KMS-11 (cell line): ENCODE measurements around the gene FARS2.

ENCODE experiments used
- H2AFZ ChIP-seq: fragments of 200-600 bp; sonication (generic); 2 replicates; pipeline ENCODE4 v1.6.1; 2016; ENCODE audit warnings: antibody characterized with exemption, mixed run types, low read depth
- H3K27ac ChIP-seq: fragments of 200-600 bp; sonication (generic); 2 replicates; pipeline ENCODE4 v1.6.1; 2016; ENCODE audit warnings: mild to moderate bottlenecking, mixed run types
- H3K27me3 ChIP-seq: fragments of 200-600 bp; sonication (generic); 2 replicates; pipeline ENCODE4 v1.6.1; 2017; ENCODE audit warnings: mild to moderate bottlenecking, low read depth, mixed run types, moderate library complexity; ENCODE audit not compliant: insufficient read depth
- H3K36me3 ChIP-seq: fragments of 200-600 bp; sonication (generic); 2 replicates; pipeline ENCODE4 v1.6.1; 2017; ENCODE audit warnings: mild to moderate bottlenecking, mixed run types; ENCODE audit not compliant: insufficient read depth
- H3K4me1 ChIP-seq: fragments of 200-600 bp; sonication (generic); 2 replicates; pipeline ENCODE4 v1.6.1; 2016; ENCODE audit warnings: mild to moderate bottlenecking, low read depth, mixed run types; ENCODE audit not compliant: poor library complexity, severe bottlenecking
- H3K4me2 ChIP-seq: fragments of 200-600 bp; sonication (generic); 2 replicates; pipeline ENCODE4 v1.7.0; 2016; ENCODE audit warnings: mild to moderate bottlenecking, mixed run types
- H3K4me3 ChIP-seq: fragments of 200-600 bp; sonication (generic); IDR thresholded peaks from 2 replicates; pipeline ENCODE4 v1.6.1; 2017; ENCODE audit warnings: low read depth, low read length, mixed read lengths; ENCODE audit not compliant: insufficient read depth
- H3K79me2 ChIP-seq: fragments of 200-600 bp; sonication (generic); 2 replicates; pipeline ENCODE4 v1.6.1; 2016; ENCODE audit warnings: low read depth, mixed run types; ENCODE audit not compliant: insufficient read depth
- H3K9ac ChIP-seq: fragments of 200-600 bp; sonication (generic); 2 replicates; pipeline ENCODE4 v1.6.1; 2016; ENCODE audit warnings: mild to moderate bottlenecking, mixed run types
- H4K20me1 ChIP-seq: fragments of 200-600 bp; sonication (generic); 2 replicates; pipeline ENCODE4 v1.6.1; 2016; ENCODE audit warnings: mild to moderate bottlenecking, mixed run types; ENCODE audit not compliant: insufficient read depth
- TF ChIP-seq, protein P1 (sequence below): fragments of 200-600 bp; sonication (generic); conservative IDR thresholded peaks from 2 replicates; pipeline ENCODE4 v1.6.1; 2017; ENCODE audit warnings: low read depth, mild to moderate bottlenecking, antibody characterized with exemption, low read length, moderate library complexity, mixed read lengths

FARS2 gene

DNA sequence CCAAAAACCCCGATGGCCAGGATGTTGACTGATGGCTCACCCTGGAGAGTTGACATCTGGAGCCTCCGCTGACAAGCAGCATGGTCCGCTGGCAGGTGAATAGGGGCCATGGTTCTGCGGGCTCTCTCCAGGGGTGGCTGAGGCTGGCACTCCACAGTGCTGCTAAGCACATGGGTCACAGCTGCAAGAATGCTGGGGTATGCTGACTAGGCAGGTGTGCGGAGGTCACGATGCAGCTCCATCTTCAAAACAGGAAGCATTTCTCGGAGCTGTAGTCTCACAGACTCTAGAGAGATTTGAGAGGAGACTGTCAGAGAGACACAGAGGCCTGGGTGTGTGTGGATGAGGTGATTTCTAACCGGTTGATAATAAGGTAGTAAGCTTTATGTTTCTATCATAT, 403.9 kb downstream of the FARS2 start:
- H4K20me1 ChIP-seq = no peaks in the 10 kb centered on the region
- no peak overlapping the region for H3K4me2 ChIP-seq
- no peaks in the 10 kb centered on the region for H3K27me3 ChIP-seq
- no peak overlapping the region for H3K27ac ChIP-seq
- H3K9ac ChIP-seq = no peak overlapping the region
- H2AFZ ChIP-seq = no peak overlapping the region
- no peaks in the 10 kb centered on the region for H3K79me2 ChIP-seq
- H3K4me3 ChIP-seq = no peak overlapping the region
- H3K36me3 ChIP-seq = no peaks in the 10 kb centered on the region
- TF ChIP-seq, protein P1, sequence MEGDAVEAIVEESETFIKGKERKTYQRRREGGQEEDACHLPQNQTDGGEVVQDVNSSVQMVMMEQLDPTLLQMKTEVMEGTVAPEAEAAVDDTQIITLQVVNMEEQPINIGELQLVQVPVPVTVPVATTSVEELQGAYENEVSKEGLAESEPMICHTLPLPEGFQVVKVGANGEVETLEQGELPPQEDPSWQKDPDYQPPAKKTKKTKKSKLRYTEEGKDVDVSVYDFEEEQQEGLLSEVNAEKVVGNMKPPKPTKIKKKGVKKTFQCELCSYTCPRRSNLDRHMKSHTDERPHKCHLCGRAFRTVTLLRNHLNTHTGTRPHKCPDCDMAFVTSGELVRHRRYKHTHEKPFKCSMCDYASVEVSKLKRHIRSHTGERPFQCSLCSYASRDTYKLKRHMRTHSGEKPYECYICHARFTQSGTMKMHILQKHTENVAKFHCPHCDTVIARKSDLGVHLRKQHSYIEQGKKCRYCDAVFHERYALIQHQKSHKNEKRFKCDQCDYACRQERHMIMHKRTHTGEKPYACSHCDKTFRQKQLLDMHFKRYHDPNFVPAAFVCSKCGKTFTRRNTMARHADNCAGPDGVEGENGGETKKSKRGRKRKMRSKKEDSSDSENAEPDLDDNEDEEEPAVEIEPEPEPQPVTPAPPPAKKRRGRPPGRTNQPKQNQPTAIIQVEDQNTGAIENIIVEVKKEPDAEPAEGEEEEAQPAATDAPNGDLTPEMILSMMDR = no peak
- no peaks in the 10 kb centered on the region for H3K4me1 ChIP-seq

DNA sequence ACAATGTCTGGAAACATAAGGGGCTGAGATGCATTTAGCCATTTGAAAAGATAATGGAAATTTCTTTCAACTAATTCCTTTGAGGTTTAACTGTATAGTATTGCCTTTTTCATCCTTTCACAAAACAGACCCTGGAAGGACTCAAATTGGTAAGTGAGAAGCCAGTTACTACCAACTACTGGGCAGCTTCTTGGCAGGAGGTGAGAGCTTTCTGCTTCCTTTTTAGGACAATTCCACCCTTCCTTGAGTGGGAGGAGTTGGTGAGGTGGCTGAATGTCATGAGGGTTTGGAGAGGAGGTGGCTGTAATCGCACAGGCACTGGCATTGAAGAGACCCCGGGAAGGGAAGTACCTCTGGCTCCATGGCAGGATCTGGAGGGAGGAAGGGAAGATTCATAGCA, 404.4 kb downstream of the FARS2 start:
- no peak overlapping the region for H3K9ac ChIP-seq
- H3K4me1 ChIP-seq = no peaks in the 10 kb centered on the region
- H3K27me3 ChIP-seq = no peaks in the 10 kb centered on the region
- no peaks in the 10 kb centered on the region for H3K36me3 ChIP-seq
- H3K4me2 ChIP-seq = no peak overlapping the region
- TF ChIP-seq, protein P1 = no peak
- no peak overlapping the region for H3K4me3 ChIP-seq
- H2AFZ ChIP-seq = no peak overlapping the region
- H4K20me1 ChIP-seq = no peaks in the 10 kb centered on the region
- no peak overlapping the region for H3K27ac ChIP-seq
- H3K79me2 ChIP-seq = no peaks in the 10 kb centered on the region

DNA sequence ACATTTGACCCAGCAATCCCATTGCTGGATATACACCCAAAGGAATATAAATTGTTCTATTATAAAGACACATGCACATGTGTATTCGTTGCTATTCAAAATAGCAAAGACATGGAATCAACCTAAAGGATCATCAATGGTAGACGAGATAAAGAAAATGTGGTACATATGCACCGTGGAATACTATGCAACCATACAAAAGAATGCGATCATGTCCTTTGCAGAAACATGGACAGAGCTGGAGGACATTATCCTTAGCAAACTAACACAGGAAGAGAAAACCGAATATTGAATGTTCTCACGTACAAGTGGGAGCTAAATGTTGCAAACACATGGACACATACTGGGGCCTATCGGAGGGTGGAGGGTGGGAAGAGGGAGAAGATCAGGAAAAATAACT, 405.4 kb downstream of the FARS2 start:
- H3K79me2 ChIP-seq = no peaks in the 10 kb centered on the region
- no peak overlapping the region for H3K4me2 ChIP-seq
- no peaks in the 10 kb centered on the region for H3K36me3 ChIP-seq
- H3K27me3 ChIP-seq = no peaks in the 10 kb centered on the region
- no peak overlapping the region for H3K4me3 ChIP-seq
- H2AFZ ChIP-seq = no peak overlapping the region
- TF ChIP-seq, protein P1 = no peak
- no peak overlapping the region for H3K9ac ChIP-seq
- no peak overlapping the region for H3K27ac ChIP-seq
- no peaks in the 10 kb centered on the region for H3K4me1 ChIP-seq
- H4K20me1 ChIP-seq = no peaks in the 10 kb centered on the region

DNA sequence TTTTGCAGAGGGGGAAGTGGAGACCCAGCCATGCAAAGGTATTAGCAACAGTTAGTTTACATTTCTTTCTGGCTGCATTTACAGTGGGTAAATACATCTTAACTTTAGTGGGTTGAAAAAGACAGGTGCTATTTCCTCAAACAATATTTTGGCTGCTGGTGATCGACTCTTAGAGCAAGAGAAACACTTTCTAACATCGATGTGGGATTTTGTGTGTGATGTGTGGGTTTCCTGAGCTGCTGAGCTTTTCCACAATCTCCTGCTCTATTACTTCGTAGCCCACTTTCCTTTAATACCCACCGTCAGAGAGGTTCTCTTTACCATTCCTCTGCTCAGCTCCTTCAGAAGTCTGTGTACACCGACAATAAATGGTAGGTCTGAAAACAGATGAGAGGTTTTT, 406.4 kb downstream of the FARS2 start:
- TF ChIP-seq, protein P1 = no peak
- Histone ChIP-seq H2AFZ (no peak overlapping the region), H3K4me1 (no peaks in the 10 kb centered on the region), H3K4me2 (no peak overlapping the region), H3K27ac (no peak overlapping the region), H3K27me3 (no peaks in the 10 kb centered on the region), H3K79me2 (no peaks in the 10 kb centered on the region), H4K20me1 (no peaks in the 10 kb centered on the region), H3K4me3 (no peak overlapping the region), H3K36me3 (no peaks in the 10 kb centered on the region), H3K9ac (no peak overlapping the region)

DNA sequence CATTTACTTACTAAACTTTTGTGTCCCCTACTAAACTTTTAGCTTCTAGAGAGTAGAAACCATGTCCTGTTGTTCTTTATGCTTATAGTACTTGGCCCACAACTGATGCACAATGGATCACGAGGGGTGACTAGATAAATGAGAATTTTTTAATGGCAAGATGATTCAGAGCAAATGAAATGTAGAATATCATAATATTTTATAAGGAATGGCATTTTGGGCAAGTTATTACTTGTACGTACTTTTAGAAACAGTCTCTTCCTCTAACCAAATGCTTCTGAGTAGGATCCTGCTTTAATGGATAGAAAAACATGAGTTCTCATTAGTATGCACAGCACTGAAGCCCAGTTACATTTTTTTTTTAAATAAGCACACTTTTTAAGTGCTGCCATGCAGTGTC, 409.1 kb downstream of the FARS2 start:
- Histone ChIP-seq H3K27me3 (no peaks in the 10 kb centered on the region), H3K9ac (no peak overlapping the region), H2AFZ (no peak overlapping the region), H3K4me1 (no peaks in the 10 kb centered on the region), H3K27ac (no peak overlapping the region), H3K4me3 (no peak overlapping the region), H3K4me2 (no peak overlapping the region), H3K79me2 (no peaks in the 10 kb centered on the region), H3K36me3 (no peaks in the 10 kb centered on the region), H4K20me1 (no peaks in the 10 kb centered on the region)
- TF ChIP-seq, protein P1 = no peak
